Panc1 (cell line): ENCODE results near the gene STK35. TPM values are rescaled to one million over a fixed set of nuclear protein-coding genes. Genes with fewer than 3 reads are reported as not detected.

Source experiments
- ATAC-seq: fragments of 200-7000 bp; cut with Tn5 transposase; 2 replicates; pipeline ENCODE4 v1.9.1; 2020; ENCODE audit warnings: mild to moderate bottlenecking, moderate library complexity
- BruUV-seq: library from RNA; stranded (reverse); fragments of 400-500 nt; replicated peaks from 2 replicates; lab custom pipeline; 2021; lab: Mats Ljungman, UMichigan
- CTCF ChIA-PET: fragments of 300-600 bp; sonication (Branson Sonifier 250); formaldehyde crosslinking; loops from one replicate; lab custom pipeline; 2022; ENCODE audit warnings: antibody characterized with exemption; lab: Charles Lee
- POLR2A ChIA-PET: fragments of 300-600 bp; sonication (Branson Sonifier 250); formaldehyde crosslinking; loops from one replicate; lab custom pipeline; 2022; ENCODE audit warnings: antibody characterized with exemption; lab: Charles Lee
- DNase-seq: peaks from one replicate; pipeline ENCODE4 v3.0.0-alpha.2; 2010; ENCODE audit warnings: low read depth, low spot score
- H3K27ac ChIP-seq: 2 replicates; pipeline ENCODE4 v1.5.1; 2011; ENCODE audit warnings: mild to moderate bottlenecking, low read length, inconsistent platforms
- H3K27me3 ChIP-seq: fragments of 200-500 bp; sonication (Bioruptor generic); 2 replicates; pipeline ENCODE4 v1.6.0; 2014; ENCODE audit warnings: low read length, inconsistent platforms; ENCODE audit not compliant: control insufficient read depth, insufficient read depth
- H3K36me3 ChIP-seq: fragments of 200-500 bp; sonication (Bioruptor generic); 2 replicates; pipeline ENCODE4 v1.5.1; 2014; ENCODE audit warnings: inconsistent platforms, mild to moderate bottlenecking, low read length, moderate library complexity; ENCODE audit not compliant: control insufficient read depth, insufficient read depth
- H3K4me1 ChIP-seq: 2 replicates; pipeline ENCODE4 v1.5.1; 2011; ENCODE audit warnings: inconsistent platforms, mild to moderate bottlenecking, low read length, moderate library complexity; ENCODE audit not compliant: control insufficient read depth, insufficient read depth
- H3K4me3 ChIP-seq, 2 experiments: 2 replicates each; pipeline ENCODE4 v1.5.1; 2011 to 2012; ENCODE audit warnings: low read depth in 2 of 2, low read length in 2 of 2, mild to moderate bottlenecking in 2 of 2, inconsistent platforms in 1 of 2, moderate library complexity in 1 of 2
- H3K9me3 ChIP-seq: fragments of 200-500 bp; sonication (Bioruptor generic); 2 replicates; pipeline ENCODE4 v1.5.1; 2014; ENCODE audit warnings: low read depth, mild to moderate bottlenecking, inconsistent platforms, low read length, moderate library complexity; ENCODE audit not compliant: control insufficient read depth, insufficient read depth
- CTCF ChIP-seq: fragments of 450-650 bp; IDR thresholded peaks from 2 replicates; pipeline ENCODE4 v1.5.1; 2017; ENCODE audit warnings: mild to moderate bottlenecking
- POLR2AphosphoS5 ChIP-seq: IDR thresholded peaks from 2 replicates; pipeline ENCODE4 v1.6.1; 2012; ENCODE audit warnings: mild to moderate bottlenecking, low read depth, low read length, moderate library complexity
- REST ChIP-seq, 2 experiments: IDR thresholded peaks; 2 replicates each; pipeline ENCODE4 v1.6.1; 2011 to 2012; ENCODE audit warnings: low read depth in 2 of 2, control low read depth in 1 of 2, low read length in 1 of 2, mild to moderate bottlenecking in 1 of 2, moderate library complexity in 1 of 2; ENCODE audit not compliant: insufficient read depth in 1 of 2
- SIN3A ChIP-seq: IDR thresholded peaks from 2 replicates; pipeline ENCODE4 v1.6.1; 2012; ENCODE audit warnings: low read depth, mild to moderate bottlenecking, low read length, moderate library complexity, borderline replicate concordance; ENCODE audit not compliant: insufficient read depth
- TCF7L2 ChIP-seq: IDR thresholded peaks from 2 replicates; pipeline ENCODE4 v1.6.1; 2011; ENCODE audit warnings: mild to moderate bottlenecking, low read depth, low read length, inconsistent platforms
- in situ Hi-C: cut with HindIII; loops from 2 replicates; pipeline ENCODE4 v1.10.0; 2016; ENCODE audit warnings: low sequenced_read_pairs, low pct_unique_long_range_greater_than_20kb
- intact Hi-C: fragments of 100-400 bp; cut with micrococcal nuclease; formaldehyde crosslinking; loops from one replicate; pipeline ENCODE4 v1.10.0; 2022; ENCODE audit not compliant: unreplicated experiment
- total RNA-seq: library from RNA; stranded (reverse); gene quantifications from one replicate; pipeline ENCODE4 v1.2.1, GENCODE V29; 2021; ENCODE audit not compliant: unreplicated experiment

STK35 gene
- total RNA-seq, 1 experiment from 2014 or later, result 27.6 TPM

DNA sequence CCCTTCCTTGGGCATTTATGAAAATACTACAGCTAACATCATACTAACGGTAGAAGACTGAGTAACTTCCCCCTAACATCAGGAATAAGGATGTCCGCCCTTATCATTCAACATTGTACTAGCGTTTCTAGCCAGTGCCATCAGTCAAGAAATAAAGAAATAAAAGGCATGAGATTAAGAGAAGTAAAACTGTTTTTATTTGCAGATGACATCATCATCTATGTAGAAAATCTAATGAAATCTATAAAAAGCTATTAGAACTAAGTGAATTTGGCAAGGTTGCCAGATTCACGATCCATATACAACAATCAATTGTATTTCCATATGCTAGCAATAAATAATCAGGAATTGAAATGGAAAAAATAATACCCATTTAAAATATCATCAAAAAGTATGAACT, 54.6 kb downstream of the STK35 start:
- no TSS peak for BruUV-seq
- Histone ChIP-seq H3K9me3 (no peaks in the 10 kb centered on the region), H3K4me3 (no peak overlapping the region), H3K36me3 (no peaks in the 10 kb centered on the region), H3K27ac (no peak overlapping the region), H3K27me3 (no peaks in the 10 kb centered on the region), H3K4me1 (no peaks in the 10 kb centered on the region)
- in situ Hi-C loops (no loop called here), intact Hi-C loops (no loop called here)
- CTCF ChIA-PET, result no interaction called here
- POLR2A ChIA-PET, result no interaction called here
- ATAC-seq, result no peak
- no peak for TF ChIP-seq SIN3A
- no peak for TF ChIP-seq TCF7L2
- TF ChIP-seq CTCF, result no peak
- no peak for TF ChIP-seq REST (IDR thresholded peaks at IDR 0.05; ENCODE audit: insufficient read depth in 1 of 2, low read depth in 2 of 2, low read length in 1 of 2)
- TF ChIP-seq POLR2AphosphoS5, result no peak
- DNase-seq, result no peak

- CTCF ChIA-PET, result no interaction called here
- in situ Hi-C loops (no loop called here), intact Hi-C loops (no loop called here)
These were observed 55.3 kb downstream of the STK35 start for GRCh38 chr20:2156666-2157624.

More at GRCh38 chr20:2156666-2157624, 55.3 kb downstream of the STK35 start:
- Histone ChIP-seq H3K27me3 (no peaks in the 10 kb centered on the region), H3K27ac (no peak overlapping the region), H3K9me3 (no peaks in the 10 kb centered on the region), H3K4me3 (no peak overlapping the region), H3K36me3 (no peaks in the 10 kb centered on the region), H3K4me1 (no peaks in the 10 kb centered on the region)
- TF ChIP-seq SIN3A (no peak), CTCF (no peak), REST (IDR thresholded peaks at IDR 0.05; ENCODE audit: insufficient read depth in 1 of 2, low read depth in 2 of 2, low read length in 1 of 2) (no peak), TCF7L2 (no peak), POLR2AphosphoS5 (no peak)
- no peak for DNase-seq
- POLR2A ChIA-PET, result no interaction called here
- no TSS peak for BruUV-seq
- ATAC-seq, result no peak
